HG02642 (cell line): ENCODE measurements around the gene IL6.
"Not testable (repeated sequence)": the region's sequence is repeated elsewhere in the genome, so short reads cannot be mapped to it uniquely, and the experiment has no call there.

Experiments used
- ATAC-seq: cut with Tn5 transposase; IDR thresholded peaks from one replicate; pipeline ENCODE4 v1.9.1; 2021; ENCODE audit warnings: mild to moderate bottlenecking; ENCODE audit not compliant: unreplicated experiment, poor library complexity

IL6 gene

DNA sequence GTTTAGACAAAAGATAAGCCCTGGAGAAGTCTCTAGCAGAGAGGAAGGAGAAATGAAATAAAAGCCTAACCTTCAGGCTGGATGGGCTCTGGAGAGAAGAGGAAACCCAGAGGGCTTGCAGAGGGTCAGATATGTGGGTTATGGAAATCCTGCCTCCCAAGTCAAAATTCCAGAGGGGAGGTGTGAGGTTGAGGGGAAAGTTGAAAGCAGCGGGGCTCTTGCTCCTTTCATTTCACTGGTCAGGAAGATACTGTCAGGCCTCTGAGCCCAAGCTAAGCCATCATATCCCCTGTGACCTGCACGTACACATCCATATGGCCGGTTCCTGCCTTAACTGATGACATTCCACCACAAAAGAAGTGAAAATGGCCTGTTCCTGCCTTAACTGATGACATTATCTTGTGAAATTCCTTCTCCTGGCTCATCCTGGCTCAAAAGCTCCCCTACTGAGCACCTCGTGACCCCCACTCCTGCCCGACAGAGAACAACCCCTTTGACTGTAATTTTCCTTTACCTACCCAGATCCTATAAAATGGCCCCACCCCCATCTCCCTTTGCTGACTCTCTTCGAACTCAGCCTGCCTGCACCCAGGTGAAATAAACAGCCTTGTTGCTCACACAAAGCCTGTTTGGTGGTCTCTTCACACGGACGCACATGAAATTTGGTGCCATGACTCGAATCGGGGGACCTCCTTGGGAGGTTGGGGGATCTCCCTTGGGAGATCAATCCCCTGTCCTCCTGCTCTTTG is 23.7 kb upstream of the IL6 start:
- ATAC-seq, result not testable (repeated sequence)

DNA sequence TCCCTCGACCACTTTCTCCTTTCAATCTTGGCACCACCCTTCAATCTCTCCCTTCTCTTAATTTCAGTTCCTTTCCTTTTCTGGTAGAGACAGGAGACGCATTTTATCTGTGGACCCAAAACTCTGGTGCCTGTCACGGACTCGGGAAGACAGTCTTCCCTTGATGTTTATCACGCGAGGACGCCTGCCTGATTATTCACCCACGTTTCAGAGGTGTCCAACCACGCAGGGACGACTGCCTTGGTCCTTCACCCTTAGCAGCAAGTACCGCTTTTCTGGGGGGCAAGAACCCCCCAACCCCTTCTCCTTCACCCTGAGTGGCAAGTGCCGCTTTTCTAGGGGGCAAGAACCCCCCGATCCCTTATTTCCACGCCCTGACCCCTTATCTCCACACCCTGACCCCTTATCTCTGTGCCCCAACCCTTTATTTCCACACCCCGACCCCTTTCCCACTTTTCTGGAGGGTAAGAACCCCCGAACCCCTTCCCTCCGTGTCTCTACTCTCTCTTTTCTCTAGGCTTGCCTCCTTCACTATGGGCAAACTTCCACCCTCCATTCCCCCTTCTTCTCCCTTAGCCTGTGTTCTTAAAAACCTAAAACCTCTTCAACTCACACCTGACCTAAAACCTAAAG is 22.9 kb upstream of the IL6 start:
- ATAC-seq, result not testable (repeated sequence)

DNA sequence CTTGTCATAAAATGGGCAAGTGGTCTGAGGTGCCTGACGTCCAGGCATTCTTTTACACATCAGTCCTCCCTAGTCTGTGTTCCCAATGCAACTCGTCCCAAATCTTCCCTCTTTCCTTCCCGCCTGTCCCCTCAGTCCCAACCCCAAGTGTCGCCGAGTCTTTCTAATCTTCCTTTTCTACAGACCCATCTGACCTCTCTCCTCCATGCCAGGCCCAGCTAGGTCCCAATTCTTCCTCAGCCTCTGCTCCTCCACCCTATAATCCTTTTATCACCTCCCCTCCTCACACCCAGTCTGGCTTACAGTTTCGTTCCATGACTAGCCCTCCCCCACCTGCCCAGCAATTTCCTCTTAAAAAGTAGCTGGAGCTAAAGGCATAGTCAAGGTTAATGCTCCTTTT is 22.3 kb upstream of the IL6 start:
- not testable (repeated sequence) for ATAC-seq

DNA sequence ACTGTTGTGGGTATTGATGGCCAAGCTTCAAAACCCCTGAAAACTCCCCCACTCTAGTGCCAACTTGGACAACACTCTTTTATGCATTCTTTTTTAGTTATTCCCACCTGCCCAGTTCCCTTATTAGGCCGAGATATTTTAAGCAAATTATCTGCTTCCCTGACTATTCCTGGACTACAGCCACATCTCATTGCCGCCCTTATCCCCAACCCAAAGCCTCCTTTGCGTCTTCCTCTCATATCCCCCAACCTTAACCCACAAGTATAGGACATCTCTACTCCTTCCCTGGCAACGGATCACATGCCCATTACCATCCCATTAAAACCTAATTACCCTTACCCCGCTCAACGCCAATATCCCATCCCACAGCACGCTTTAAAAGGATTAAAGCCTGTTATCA is 21.1 kb upstream of the IL6 start:
- not testable (repeated sequence) for ATAC-seq

DNA sequence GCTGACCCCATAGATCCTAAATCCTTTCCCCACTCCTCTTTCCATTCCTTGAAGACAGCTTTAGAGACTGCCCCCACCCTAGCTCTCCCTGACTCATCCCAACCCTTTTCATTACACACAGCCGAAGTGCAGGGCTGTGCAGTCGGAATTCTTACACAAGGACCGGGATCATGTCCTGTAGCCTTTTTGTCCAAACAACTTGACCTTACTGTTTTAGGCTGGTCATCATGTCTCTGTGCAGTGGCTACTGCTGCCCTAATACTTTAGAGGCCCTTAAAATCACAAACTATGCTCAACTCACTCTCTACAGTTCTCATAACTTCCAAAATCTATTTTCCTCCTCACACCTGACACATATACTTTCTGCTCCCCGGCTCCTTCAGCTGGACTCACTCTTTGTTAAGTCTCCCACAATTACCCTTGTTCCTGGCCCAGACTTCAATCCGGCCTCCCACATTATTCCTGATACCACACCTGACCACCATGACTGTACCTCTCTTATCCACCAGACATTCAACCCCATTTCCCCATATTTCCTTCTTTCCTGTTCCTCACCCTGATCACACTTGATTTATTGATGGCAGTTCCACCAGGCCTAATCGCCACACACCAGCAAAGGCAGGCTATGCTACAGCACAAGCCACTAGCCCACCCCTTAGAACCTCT is 19.8 kb upstream of the IL6 start:
- ATAC-seq, result not testable (repeated sequence)

DNA sequence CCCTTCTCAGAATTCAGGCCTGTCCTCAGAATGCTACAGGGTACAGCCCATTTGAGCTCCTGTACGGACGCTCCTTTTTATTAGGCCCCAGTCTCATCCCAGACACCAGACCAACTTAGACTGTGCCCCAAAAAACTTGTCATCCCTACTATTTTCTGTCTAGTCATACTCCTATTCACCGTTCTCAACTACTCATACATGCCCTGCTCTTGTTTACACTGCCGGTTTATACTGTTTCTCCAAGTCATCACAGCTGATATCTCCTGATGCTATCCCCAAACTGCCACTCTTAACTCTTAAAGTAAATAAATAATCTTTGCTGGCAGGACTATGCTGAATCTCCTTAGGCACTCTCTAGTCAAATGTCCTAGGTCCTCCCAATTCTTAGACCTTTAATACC is 18.8 kb upstream of the IL6 start:
- not testable (repeated sequence) for ATAC-seq

DNA sequence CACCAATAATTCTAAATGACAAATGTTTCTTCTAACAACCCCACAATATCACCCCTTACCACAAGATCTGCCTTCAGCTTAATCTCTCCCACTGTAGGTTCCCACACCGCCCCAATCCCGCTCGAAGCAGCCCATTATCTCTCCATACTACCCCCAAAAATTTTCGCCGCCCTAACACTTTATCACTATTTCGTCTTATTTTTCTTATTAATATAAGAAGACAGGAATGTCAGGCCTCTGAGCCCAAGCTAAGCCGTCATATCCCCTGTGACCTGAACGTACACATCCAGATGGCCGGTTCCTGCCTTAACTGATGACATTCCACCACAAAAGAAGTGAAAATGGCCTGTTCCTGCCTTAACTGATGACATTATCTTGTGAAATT is 18.3 kb upstream of the IL6 start:
- ATAC-seq, result not testable (repeated sequence)

DNA sequence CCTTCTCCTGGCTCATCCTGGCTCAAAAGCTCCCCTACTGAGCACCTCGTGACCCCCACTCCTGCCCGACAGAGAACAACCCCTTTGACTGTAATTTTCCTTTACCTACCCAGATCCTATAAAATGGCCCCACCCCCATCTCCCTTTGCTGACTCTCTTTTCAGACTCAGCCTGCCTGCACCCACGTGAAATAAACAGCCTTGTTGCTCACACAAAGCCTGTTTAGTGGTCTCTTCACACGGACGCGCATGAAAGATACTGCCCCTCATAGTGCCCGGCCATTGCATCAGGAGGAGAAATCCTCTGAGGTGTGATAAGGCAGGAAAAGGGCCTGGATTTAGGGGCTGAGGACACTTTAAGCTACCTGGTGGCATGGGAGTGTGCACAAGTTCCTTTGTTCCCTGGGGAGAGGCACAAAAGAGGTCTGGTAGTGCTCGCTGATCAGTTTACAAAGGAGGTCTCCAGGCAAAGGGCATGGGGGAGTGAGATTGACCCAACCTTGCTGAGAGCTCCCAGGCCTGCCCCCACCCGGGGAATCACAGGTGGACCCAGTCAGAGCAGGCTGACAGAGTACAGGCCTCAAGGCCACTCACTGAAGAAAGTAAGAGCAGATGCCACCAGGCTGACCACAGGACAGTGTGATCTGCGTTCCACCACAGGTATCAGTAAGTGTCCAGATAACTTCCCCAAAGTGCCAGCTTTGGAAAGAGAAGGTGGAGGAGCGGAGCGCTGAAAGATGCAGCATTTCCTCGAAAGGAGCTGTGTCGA is 17.8 kb upstream of the IL6 start:
- not testable (repeated sequence) for ATAC-seq

DNA sequence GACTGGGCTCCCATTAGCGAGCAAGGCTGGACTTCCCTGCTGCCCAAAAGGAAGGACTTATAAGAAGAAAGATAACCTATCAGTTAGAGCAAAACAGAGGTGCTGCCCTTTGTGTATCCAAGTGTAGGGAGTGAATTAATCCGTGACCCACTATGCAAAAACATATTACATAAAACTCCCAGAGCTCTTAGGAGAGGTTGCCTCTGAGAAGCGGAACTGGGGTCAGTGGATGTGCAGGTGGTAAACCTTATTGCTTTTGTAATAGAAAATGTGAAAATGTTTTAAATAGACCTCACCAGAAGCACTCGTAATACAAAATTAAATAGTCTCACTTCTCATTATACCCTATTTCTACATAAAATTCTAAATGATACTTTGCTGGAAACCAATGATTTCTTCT is 17.1 kb upstream of the IL6 start:
- no peak for ATAC-seq

DNA sequence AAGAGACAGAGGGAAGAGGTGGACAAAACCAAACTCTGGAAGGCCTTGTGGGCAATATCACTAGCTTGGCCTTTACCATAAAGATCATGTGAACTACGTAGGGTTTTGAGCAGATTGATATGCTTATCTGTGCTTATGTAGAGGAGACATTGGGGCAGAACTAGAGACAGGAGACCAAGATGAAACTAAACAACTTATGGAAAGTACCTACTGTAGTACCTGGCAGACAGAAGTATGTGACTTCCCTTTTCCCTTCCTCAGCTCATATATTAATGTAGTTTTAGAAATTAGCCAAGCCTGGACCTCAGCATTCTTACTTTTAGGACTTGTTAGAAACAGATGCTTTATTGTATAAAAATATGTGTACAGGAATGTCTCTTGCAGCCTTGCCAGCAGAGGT is 14.0 kb upstream of the IL6 start:
- no peak for ATAC-seq

DNA sequence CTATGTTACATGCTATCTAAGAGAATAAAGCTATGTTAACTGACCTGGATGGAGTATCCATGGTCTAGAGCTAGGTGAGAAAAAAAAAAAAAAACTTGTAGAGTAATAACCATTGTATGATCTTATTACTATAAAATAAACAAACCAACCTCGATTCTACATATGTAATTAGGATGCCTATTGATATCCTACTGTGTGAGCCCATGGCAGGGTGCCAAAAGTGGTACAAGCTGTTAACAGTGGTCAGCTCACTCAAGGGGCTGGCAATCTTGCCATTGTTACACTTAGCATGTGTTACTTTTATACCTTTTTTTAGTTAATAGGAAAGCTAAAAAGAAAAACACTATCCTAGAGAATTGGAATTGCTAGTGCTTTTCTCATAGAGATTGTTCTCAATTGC is 13.5 kb upstream of the IL6 start:
- no peak for ATAC-seq

DNA sequence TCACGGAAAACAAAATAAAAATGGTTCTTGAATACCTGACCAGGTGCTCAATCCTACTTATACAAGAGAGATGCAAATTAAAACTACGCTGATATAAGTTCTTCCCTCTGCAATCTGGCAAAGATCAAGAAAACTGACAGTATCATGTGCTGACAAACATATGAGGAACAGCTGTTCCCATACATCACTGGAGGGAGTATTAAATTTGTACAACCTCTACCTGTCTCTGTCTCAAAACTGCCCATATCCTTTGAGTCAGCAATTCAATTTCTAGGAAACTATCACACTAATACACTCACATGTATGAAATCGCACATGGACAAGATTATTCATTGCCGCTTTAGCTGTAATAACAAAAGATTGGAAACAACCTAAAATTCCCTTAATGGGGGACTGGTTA is 11.0 kb upstream of the IL6 start:
- no peak for ATAC-seq

DNA sequence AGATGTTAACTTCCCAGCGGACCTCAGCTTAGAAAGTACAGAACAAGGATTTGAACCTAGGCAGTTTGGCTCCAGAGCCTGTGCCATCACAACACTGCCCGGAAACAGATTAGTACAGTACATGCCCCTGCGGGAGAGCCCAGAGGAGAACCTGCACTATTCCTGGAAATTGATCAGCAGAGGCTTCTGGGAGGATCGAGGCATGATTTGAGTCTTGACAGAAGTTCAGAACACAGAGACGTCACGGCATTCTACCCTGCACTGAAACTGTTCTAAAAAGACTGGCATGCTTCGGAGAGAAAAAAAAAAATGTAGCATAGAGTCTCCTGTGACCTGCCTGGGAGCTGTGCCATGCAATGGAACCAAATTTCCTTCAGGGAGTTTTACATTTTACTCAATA is 9.2 kb upstream of the IL6 start:
- ATAC-seq, result no peak

DNA sequence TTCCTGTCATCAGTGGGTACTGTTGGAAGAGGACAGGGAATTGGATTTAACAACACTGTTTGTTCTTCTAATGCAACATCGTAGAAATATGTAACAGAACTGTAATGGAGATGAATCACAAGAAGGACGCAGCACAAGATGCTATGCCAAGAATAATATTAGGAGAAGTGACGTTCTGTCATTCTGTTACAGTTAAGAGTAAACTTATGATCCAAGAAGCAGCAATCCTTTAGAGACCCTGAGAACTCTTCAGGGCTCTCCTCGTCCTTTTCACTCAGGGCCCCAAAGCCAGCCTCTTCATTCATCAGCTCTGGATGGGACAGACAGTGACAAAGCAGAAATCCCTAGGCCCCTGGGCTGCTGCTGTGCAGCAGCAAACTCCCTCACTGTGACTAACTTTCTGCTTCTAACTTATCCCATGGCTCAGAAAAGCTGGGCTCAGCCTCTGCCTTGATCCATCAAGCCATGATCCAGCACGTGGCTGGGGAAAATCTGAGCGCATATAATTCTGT is 8.7 kb upstream of the IL6 start:
- ATAC-seq, result no peak

DNA sequence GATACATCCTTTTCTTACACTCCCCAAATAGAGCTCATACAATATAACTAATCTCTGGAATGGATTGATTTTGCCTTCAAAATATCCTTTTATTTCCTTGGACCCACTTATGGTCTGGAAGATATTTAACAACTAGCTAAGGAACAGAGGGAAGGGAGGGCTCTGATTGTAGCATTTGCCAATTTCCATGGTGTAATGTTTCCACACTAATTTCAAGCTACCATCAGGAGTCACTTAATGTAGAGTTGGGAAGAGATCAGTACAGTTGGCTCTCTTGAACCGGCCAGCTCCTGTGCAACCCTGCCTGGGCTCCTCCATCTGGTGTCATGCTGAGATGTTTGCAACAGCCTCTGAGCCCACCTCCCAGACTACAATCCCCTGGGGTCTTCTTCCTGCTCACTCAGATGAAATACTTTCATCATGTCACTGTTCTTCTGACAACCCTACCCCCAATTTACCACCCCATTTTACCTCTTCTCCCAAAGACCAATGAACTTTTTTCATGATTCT is 8.0 kb upstream of the IL6 start:
- ATAC-seq, result no peak

DNA sequence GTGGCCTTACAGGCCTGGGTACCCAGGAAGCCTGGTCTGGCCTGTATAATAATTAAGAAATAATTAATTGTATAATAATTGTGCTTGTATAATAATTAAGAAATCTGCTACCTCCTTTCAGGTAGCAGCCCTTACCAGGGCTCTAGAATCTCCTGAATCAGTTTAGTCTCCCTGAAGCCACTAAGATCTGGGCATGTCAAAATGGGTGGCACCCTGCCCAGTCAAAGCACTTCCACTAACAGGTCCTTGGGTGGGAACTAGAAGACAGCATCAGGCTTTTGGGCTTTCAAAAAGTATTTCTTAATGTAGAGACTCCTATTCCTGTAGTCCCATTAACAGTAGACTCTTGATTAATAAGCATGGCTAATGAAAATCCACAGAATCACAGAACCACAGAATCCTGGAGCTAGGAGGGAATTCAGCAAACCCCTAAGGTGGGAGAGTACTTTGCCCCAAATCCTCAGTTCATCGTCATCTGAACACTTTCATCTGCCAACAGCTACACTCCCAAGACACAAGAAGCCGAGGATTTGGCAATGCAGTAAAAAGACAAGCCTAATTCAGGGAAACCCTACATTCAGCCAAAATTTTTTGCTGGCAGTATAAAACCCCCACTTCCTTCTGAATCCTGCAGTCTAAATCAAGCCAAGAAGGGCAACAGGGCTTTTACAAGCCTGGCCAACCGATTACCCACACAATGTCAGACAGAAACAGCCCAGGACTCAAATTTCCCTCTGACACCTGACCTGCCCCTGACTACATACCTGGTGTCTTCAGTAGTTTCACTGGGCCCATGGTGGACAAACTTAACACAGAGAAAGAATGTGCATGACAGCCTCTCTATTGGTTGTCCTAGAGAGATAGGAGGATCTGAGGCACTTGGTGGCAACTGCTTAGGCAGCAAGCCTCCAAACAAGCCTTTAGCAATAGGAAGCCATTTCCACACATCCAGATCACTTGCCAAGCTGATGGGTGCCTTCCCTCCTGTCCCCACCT is 5.9 kb upstream of the IL6 start:
- no peak for ATAC-seq

DNA sequence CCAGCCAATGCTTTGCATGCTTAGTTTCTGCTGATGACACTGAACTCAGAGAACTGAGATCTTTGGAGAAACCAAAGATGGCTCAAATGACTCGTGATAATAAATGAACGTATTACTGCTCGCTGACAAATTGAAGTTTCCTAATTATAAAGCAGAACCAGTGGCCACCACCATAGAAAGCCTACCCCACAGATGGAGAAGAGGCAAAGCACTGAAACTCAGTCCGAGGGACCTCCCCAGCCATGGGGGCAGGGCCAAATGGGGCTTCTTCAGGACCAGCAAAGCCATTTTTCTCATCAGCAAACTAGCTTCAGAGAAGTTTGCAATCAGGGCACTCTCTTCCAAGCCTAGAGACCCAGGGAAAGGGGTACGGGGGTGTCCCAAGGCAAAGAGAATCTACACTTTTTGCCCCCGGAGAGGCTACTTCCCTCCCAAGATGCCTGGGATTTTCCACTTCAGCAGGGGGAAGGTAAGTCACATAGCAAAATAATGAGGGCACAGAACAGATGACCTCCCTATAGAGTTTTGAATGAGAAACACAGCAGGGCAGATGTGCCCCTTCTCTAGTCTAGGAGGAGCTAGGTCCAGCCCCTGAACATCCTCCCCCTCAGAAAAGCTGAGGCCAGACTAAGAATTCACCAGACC is 4.3 kb upstream of the IL6 start:
- ATAC-seq, result no peak

DNA sequence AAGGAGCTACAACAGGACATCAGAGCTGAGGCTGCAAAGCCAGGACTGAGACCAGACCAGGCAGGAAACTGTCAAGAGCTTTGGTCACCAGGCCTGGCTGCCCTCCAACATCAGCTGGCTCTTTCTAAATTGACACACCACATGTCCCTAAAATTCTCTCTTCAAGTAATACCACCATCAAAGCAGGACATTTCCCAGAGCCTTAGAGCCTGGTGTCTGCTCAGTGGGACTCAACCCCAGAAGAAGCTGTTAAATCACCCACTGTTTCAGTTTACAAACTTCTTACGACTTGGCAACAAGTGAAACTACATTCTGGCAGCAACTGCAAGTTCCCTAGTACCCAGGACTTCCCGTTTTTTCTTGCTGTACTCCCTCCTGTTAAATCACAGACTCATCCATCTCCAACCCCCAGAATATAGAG is 3.8 kb upstream of the IL6 start:
- ATAC-seq, result no peak

DNA sequence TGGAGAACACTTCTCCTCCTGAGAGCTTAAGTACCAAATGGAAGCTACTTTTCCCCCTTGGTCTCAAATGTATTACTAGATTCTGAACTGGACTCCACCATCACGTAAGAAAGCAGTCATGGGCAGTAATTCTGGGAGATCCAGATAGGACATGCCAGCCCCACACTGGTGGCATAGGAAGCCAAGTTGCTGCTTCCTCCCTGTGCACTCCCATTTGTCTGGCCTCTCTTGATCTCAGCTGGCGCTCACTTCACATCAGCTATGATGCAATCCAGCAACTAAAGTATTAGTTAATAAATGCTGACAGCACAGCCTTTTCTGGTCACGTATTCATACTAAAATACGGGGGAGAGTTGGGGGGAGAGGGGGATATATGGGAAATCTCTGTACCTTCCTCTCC is 3.4 kb upstream of the IL6 start:
- no peak for ATAC-seq
